Measurements from ENCODE around the gene NFYC.

NFYC gene

DNA sequence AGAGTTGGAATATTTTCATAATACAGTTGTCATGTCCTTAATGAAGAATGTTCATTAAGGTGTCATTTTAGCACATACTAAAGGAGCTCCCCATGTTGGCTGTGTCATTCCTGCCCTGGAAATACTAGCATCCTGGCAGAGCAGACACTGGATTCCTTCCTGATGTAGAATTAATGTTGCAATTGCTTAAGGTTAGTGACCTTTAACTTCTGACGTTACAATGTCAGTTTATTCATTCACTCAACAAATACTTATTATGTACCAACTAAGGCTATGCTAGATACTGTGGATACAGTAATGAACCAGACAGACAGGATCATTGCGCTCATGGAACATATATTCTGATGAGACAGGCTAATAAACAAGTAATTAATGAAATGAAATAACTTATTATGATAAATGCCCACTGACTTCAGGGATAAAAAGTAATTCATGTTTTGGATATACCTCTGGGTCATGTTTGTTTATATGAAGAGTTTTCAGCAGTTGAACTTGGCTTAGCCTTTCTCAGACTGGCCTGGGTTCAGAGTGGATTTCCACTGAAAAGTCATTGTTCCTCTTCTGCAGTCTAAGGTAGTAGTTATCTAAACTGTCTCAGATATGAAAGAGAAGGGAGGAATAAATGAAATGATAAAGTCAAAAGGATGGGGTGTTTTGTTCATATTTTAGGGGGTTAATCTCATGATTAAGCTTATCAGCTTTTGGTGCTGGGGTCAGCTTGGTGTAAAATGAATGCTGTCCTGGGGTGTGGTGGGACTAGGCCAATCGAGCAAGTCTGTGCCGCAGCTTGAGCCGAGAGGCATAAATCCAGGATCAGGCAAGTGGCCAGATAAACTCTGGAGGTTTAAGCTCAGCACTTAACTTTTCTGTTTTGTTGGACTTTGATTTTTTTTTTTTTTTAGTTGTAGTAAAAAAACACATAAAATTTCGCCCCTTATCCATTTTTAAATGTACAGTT is 48.8 kb downstream of the NFYC start:
- DNase-seq: no peak

- DNase-seq: no peak
Measured at GRCh38 chr1:40740997-40741736, 49.7 kb downstream of the NFYC start.

GRCh38 chr1:40742363-40743061 is 51.0 kb downstream of the NFYC start:
- DNase-seq: no peak

DNA sequence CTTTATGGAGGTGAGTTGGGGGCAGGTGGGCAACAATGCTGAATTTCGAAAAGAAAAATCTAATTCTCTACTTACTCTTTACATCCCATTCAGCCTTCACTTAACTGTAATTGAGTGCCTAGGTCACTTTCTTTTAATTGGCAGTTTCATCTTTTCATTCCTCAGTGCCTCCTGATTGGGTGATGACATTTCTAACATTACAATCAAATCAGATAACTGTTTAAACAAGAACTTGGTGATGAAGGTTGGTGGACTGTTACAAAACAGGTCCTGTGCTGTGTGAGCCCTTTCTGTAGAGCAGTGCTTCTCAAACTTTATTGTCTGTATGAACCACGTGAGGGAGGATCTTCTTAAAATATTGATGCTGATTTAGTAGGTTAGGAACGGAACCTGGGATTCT is 51.9 kb downstream of the NFYC start:
- no peak for DNase-seq

DNA sequence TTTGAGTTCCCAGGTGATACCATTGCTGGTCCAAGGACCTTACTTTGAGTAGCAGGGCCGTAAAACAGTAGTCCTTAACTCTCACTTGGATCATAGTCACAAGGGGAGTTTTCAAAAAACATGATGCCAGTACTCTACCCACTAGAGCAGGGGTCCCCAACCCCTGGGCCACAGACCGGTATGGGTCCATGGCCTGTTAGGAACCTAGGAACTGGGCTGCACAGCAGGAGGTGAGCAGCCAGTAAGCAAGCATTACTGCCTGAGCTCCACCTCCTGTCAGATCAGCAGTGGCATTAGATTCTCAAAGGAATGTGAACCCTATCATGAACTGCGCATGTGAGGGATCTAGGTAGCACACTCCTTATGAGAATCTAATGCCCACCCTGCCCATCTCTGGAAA is 52.4 kb downstream of the NFYC start:
- DNase-seq: no peak

- DNase-seq: no peak
Measured at GRCh38 chr1:40745176-40745575, 53.7 kb downstream of the NFYC start.

DNA sequence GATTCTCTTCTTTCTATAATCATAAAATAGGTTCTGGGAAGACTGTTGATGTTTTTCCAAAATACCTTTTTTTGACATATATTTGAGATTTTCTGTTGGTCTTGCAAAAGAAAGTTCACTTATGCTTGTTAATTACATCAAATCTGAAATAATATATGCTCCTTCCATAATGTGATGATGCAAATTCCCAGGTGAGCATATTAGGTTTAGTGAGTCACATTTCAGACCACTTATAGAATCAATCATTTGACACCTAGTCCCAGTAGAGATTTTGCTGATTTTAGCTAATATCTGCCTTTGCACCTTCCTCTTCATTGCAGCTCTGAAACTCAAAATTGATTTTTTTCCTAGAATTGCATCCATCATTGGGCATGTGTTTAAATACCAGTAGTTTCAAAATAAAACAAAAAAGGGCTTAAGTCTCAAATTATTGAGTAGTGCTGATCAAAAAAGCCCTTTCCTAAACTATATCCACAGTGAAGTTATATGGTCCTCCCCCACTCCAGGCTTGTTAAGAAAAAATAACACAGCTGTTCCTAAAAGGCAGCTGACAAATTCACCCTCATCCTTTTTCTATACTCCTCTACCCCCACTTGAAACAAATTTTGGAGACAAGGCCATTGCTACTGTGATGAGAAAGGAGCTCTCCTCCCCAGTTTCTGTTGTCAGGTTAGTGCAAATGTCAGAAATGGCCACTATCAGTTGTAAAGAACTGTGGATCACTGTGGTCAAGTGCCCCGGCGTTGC is 55.0 kb downstream of the NFYC start:
- DNase-seq: no peak

- DNase-seq: no peak
Measured at GRCh38 chr1:40748841-40749718, 57.6 kb downstream of the NFYC start.

DNA sequence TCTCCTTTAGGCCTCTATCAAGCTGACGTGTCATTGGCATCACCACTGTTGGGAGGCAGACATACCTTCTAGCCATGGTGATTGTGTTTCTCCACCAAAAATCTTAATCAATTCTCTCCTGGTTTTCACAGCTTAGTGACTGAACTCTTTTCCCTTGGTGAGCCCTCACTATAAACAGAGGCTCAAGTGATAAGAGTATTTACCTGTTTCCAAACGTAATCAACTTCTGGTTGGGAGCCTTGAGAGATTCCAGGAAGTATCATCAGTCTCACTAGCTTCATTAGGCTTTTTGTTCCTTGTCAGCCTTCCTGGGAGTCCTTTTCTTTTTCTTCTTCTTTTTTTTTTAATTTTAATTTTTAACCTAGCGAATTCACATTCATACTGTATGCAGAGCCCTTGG is 58.3 kb downstream of the NFYC start:
- no peak for DNase-seq

DNA sequence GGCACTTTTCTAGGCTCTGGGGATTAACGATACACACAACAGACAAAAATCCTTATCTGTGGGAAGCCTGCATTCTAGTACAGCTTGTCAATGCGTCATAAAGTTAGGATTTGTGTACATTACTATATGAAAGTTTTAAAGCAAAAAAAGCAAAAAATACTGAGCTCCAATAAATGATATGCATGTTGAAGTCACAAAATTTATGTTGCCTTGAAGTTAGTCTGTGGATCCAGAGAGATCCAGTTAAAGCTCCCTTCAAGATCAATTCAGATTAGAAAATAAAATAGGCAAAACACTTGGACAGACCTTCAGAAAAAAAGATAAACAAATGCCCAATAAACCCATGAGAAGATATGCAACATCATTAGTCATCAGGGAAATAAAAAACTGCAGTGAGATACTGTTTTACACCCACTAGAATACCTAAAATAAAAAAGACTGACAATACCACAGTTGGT is 59.0 kb downstream of the NFYC start:
- DNase-seq: no peak

- no peak for DNase-seq
Measured at GRCh38 chr1:40751802-40752201, 60.3 kb downstream of the NFYC start.

- no peak for DNase-seq
Measured at GRCh38 chr1:40753142-40753882, 61.8 kb downstream of the NFYC start.

GRCh38 chr1:40754201-40754600 is 62.7 kb downstream of the NFYC start:
- no peak for DNase-seq

DNA sequence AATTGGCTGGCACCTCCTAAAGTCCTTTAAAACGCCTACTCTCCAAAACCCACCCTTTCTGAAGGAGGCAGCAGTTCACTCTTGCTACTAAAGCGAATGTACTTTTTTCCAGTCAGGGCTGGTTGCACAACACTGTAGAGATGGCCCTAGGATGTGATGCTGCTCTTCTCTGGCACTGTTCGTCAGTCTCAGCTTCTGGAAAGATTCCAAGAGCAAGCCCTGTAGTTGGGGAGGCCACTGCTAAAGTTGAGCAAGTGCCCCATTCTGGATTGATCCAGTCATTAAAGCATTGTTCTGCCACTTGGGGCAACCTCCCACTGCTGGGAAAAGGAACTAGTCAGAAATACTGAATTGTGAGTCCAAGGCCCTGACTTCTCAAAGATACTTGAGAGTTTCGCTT is 63.6 kb downstream of the NFYC start:
- no peak for DNase-seq

- DNase-seq: no peak
Measured at GRCh38 chr1:40756523-40756922, 65.0 kb downstream of the NFYC start.

- DNase-seq: no peak
Measured at GRCh38 chr1:40757084-40757483, 65.6 kb downstream of the NFYC start.

GRCh38 chr1:40758004-40758403 is 66.5 kb downstream of the NFYC start:
- no peak for DNase-seq

GRCh38 chr1:40758578-40759343 is 67.3 kb downstream of the NFYC start:
- DNase-seq: no peak

GRCh38 chr1:40760984-40761383 is 69.5 kb downstream of the NFYC start:
- DNase-seq: no peak
